Lower leg skin (tissue), 3 donors: ENCODE results near the gene CHMP3.

Experiments
- CTCF ChIP-seq, 3 donors: fragments of 450-650 bp; IDR thresholded peaks; one replicate each; pipeline ENCODE4 v1.5.1; 2016; ENCODE audit warnings: antibody characterized with exemption in 3 of 3, mild to moderate bottlenecking in 3 of 3, moderate library complexity in 2 of 3
- POLR2A ChIP-seq, 2 donors: fragments of 450-650 bp; IDR thresholded peaks; one replicate each; pipeline ENCODE4 v1.6.1; 2016 to 2017; ENCODE audit warnings: antibody characterized with exemption in 2 of 2, mild to moderate bottlenecking in 1 of 2, moderate library complexity in 1 of 2

GRCh38 chr2:86519349-86519748, 43.9 kb downstream of the CHMP3 start:
- TF ChIP-seq CTCF (IDR thresholded peaks at IDR 0.05) (no peak), POLR2A (IDR thresholded peaks at IDR 0.05) (no peak)
